Fibroblast of lung (primary cell): Measurements from ENCODE around the gene NOS3.

ENCODE experiments used
- CTCF ChIP-seq, 2 donors: IDR thresholded peaks in 1 of 2; conservative IDR thresholded peaks in 1 of 2; 1 replicate in 1 of 2; 2 replicates in 1 of 2; pipeline ENCODE4 v1.5.1; 2011 to 2012; ENCODE audit warnings: low read length in 2 of 2, control low read depth in 1 of 2, inconsistent platforms in 1 of 2, low read depth in 1 of 2, mild to moderate bottlenecking in 1 of 2
- EZH2 ChIP-seq: IDR thresholded peaks from 2 replicates; pipeline ENCODE4 v1.5.1; 2012; ENCODE audit warnings: low read length, control low read depth, mild to moderate bottlenecking; ENCODE audit errors: missing control alignments

DNA sequence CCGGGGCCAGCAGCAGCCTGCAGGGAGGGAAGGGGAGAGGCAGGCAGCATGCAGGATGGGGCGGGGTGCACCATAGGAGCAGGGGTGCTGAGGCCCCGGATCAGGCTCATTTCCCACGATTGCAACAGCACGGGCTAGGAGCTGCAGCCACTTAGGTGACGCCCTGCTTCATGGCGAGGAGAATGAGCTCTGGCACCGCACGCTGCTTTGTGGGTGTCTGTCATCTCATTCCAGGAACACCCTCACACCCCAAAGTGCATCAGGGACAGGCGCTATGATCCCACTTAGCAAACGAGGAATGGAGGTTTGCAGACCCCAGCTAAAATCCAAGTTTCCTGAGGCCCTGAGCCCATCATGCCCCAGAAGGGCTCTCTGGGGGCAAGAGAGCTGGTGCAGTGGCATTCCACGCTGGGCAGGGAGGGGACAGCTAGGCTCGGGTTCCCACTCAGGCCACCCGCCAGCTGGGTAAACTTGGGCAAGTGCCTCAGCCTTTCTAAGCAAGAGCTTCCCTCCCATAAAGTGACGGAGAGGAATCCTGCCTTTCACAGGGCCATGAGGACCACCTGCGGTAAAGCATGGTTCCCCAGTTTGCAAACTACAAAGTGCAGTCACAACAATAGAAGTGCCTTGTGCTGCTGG lies 22.0 kb upstream of the NOS3 start:
- TF ChIP-seq CTCF (conservative IDR thresholded peaks at IDR 0.05 in 1 of 2, IDR thresholded peaks at IDR 0.05 in 1 of 2; ENCODE audit: low read depth in 1 of 2, low read length in 2 of 2) (no peak), EZH2 (no peak)
